ENCODE measurements around the gene PLXNA2. TPM values are rescaled to one million over a fixed set of nuclear protein-coding genes. Genes with fewer than 3 reads are reported as not detected.

The PLXNA2 gene
- total RNA-seq, 1 donor from 2014 or later: 38.3 TPM

DNA sequence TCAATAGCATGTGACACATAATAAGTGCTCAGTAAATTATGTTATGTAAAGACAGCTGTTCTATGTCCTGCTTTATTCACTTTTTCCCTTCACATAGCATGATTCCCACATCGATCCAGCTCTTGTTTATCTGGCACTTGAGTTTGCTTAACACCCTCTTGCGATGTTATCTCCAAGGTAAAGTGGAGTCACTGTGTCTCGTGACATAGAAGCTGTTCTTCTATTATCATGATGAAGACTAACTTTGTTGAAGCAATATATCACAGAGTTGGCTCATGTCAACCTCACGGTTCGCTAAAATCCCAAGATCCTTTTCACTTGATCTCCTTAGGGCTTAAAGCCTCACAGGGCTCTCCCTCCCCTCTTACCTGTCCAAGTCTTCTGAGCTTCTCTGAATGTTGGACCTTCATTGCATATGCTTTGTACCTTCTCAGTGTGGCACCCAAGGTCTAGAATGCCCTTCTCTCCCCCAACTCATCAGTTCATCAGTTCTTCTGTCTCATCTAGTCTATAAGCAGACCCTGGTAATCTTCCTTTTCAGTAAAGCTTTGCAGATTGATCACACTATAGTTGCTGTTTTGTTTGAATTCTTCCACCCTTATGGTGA lies 38.0 kb downstream of the PLXNA2 start:
- intact Hi-C loops (cut with DNase I): no loop called here
- Histone ChIP-seq H3K9me3 (no peaks in the 10 kb centered on the region), H3K27me3 (no peaks in the 10 kb centered on the region), H3K27ac (no peak overlapping the region), H3K4me1 (peaks cover 77% of the 10 kb centered on the region), H3K36me3 (peaks cover 0 to 5% of the 10 kb centered on the region in 2 donors), H3K4me3 (no peak overlapping the region)
- TF ChIP-seq POLR2AphosphoS5 (IDR thresholded peaks at IDR 0.05; ENCODE audit: insufficient read depth in 1 of 2, low read depth in 1 of 2) (no peak), POLR2A (IDR thresholded peaks at IDR 0.05) (no peak)
- TF ChIP-seq, protein P1, sequence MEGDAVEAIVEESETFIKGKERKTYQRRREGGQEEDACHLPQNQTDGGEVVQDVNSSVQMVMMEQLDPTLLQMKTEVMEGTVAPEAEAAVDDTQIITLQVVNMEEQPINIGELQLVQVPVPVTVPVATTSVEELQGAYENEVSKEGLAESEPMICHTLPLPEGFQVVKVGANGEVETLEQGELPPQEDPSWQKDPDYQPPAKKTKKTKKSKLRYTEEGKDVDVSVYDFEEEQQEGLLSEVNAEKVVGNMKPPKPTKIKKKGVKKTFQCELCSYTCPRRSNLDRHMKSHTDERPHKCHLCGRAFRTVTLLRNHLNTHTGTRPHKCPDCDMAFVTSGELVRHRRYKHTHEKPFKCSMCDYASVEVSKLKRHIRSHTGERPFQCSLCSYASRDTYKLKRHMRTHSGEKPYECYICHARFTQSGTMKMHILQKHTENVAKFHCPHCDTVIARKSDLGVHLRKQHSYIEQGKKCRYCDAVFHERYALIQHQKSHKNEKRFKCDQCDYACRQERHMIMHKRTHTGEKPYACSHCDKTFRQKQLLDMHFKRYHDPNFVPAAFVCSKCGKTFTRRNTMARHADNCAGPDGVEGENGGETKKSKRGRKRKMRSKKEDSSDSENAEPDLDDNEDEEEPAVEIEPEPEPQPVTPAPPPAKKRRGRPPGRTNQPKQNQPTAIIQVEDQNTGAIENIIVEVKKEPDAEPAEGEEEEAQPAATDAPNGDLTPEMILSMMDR (IDR thresholded peaks at IDR 0.05): no peak
- DNase-seq (ENCODE audit: extremely low spot score in 2 of 2): no peak

DNA sequence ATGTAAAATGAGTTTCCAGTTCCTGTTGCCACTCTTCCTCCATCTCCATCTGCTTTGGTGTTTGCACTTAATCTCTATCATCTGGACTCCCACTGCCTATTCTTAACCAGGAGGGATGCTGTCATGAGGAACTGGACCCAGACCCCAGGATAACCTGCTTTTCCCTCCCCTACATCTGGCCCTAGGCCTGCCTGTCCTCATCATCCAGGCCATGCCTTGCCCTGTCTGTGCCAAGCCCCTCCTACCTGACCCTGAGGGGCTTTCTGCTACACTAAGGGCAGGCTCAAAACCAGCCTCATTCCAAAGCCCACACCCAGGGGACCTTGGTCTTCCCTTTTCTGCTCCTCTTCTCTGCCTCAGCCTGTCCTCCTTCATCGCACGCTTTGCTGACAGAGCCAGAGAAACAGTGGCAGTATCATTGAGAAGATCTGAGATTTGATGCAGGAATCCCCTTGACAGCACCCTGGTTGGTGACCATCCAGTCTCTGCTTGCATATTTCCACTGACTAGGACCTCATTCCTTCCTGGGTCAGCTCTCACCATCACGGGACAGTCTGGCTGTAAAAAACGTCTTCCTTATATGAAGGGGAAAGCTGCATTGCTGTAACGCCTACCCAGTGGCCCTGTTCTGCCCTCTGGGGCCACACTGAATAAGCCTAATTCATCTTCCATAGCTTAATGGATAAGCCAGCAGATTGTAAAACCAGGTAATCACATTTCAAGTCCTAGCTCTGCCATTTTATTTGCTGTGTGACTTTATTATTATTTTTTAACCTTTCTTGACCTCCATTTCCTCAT lies 38.8 kb downstream of the PLXNA2 start:
- intact Hi-C loops (cut with DNase I): no loop called here
- peaks cover 84% of the 10 kb centered on the region for H3K4me1 ChIP-seq
- no peak overlapping the region for H3K27ac ChIP-seq
- no peak overlapping the region for H3K4me3 ChIP-seq
- no peaks in the 10 kb centered on the region for H3K27me3 ChIP-seq
- H3K9me3 ChIP-seq: no peaks in the 10 kb centered on the region
- DNase-seq (ENCODE audit: extremely low spot score in 2 of 2): no peak
- TF ChIP-seq POLR2AphosphoS5 (IDR thresholded peaks at IDR 0.05; ENCODE audit: insufficient read depth in 1 of 2, low read depth in 1 of 2) (no peak), POLR2A (IDR thresholded peaks at IDR 0.05) (no peak)
- TF ChIP-seq, protein P1 (IDR thresholded peaks at IDR 0.05): no peak
- peaks cover 0 to 5% of the 10 kb centered on the region in 2 donors for H3K36me3 ChIP-seq

DNA sequence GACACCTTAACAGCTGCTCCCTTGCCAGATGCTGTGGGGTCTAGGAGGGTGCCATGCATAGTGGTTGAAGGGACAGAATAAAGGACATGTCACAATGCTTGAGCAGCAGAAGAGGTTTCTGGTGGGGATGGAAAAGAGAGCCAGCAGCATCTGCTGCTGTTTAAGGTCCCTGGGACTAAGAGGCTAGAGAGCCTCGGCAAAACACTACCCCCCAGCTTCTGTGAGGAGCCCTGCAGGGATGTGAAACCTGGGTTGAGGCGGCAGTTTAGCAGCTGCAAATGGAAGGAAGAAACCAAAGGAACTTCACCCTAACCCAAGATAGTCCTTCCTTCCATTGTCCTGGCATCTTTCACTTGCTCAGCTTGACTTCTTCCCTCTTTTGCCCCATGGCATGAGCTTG lies 39.4 kb downstream of the PLXNA2 start:
- H3K27ac ChIP-seq: peak overlapping the region; percentile 67
- H3K4me1 ChIP-seq: peaks cover 84% of the 10 kb centered on the region
- H3K27me3 ChIP-seq: no peaks in the 10 kb centered on the region
- no peak for DNase-seq (ENCODE audit: extremely low spot score in 2 of 2)
- no peak for TF ChIP-seq POLR2AphosphoS5 (IDR thresholded peaks at IDR 0.05; ENCODE audit: insufficient read depth in 1 of 2, low read depth in 1 of 2)
- TF ChIP-seq, protein P1 (IDR thresholded peaks at IDR 0.05): no peak
- TF ChIP-seq POLR2A (IDR thresholded peaks at IDR 0.05): no peak
- no peak overlapping the region for H3K4me3 ChIP-seq
- H3K9me3 ChIP-seq: no peaks in the 10 kb centered on the region
- intact Hi-C loops (cut with DNase I): no loop called here
- peaks cover 0 to 5% of the 10 kb centered on the region in 2 donors for H3K36me3 ChIP-seq

DNA sequence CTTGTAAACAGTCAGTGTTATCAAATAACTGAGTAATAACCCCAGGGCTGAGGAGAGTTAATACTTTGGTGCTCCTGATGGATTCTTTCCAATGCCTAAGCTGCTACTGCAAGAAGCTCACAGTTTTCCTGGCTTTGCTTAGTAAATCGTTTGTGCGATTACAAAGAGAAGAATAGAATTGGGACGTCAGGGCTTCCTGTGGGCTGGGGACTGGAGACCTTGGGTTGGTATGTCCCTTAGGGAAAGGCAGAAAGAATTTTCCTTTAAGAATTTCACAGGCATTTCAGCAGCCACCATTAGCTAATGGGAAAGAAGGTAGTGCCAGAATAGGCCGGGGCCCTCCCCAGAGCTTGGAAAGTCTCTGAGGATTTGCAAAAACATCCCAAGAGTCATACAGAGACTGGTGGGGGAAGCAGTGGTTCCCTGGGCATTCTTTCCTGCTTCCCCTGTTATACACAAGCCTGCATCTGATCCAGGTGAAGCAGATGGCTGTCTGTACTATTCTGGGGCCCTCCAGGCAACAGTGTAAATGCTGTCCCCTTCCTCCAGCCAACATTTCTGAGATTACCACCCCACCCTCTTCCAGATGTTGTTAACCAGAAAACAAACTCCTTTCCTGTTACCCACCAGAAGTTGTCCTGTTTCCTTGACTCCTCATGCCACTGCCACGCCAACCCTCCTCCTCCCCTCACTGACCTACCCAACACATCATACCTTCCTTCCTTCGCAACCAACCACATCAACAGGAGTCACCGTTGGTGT lies 40.2 kb downstream of the PLXNA2 start:
- Histone ChIP-seq H3K9me3 (no peaks in the 10 kb centered on the region), H3K27ac (peak overlapping the region; percentile 67), H3K4me3 (no peak overlapping the region), H3K27me3 (no peaks in the 10 kb centered on the region), H3K36me3 (peaks cover 0 to 5% of the 10 kb centered on the region in 2 donors), H3K4me1 (peaks cover 78% of the 10 kb centered on the region)
- intact Hi-C loops (cut with DNase I): no loop called here
- DNase-seq (ENCODE audit: extremely low spot score in 2 of 2): no peak
- no peak for TF ChIP-seq POLR2A (IDR thresholded peaks at IDR 0.05)
- TF ChIP-seq, protein P1 (IDR thresholded peaks at IDR 0.05): no peak
- TF ChIP-seq POLR2AphosphoS5 (IDR thresholded peaks at IDR 0.05; ENCODE audit: insufficient read depth in 1 of 2, low read depth in 1 of 2): no peak

Measured in vagina (tissue), 2 donors.